MCF 10A (cell line): ENCODE measurements around the gene TMEM140. TPM values are rescaled to one million over a fixed set of nuclear protein-coding genes. Genes with fewer than 3 reads are reported as not detected.

ENCODE experiments used
- BruUV-seq: library from RNA; stranded (reverse); fragments of 400-500 nt; replicated peaks from 2 replicates; lab custom pipeline; 2021; lab: Mats Ljungman, UMichigan
- CTCF ChIA-PET: fragments of 300-600 bp; sonication (Branson Sonifier 250); formaldehyde crosslinking; extraction: SDS; loops from one replicate; lab custom pipeline; 2021; ENCODE audit warnings: antibody characterized with exemption, inconsistent platforms; lab: Yijun Ruan, JAX
- POLR2A ChIA-PET: fragments of 300-600, 350-650 bp; sonication (Branson Sonifier 250); formaldehyde crosslinking; extraction: SDS; loops from one replicate; lab custom pipeline; 2020; ENCODE audit warnings: antibody characterized with exemption, inconsistent platforms; lab: Yijun Ruan, JAX
- DNase-seq: peaks from one replicate; pipeline ENCODE4 v3.0.0-alpha.2; 2018; ENCODE audit not compliant: unreplicated experiment
- H3K27ac Mint-ChIP-seq: one replicate; pipeline ENCODE4 v1.8.0; 2022; ENCODE audit warnings: mild to moderate bottlenecking, low read depth, mixed read lengths; ENCODE audit not compliant: unreplicated experiment
- H3K27me3 Mint-ChIP-seq: one replicate; pipeline ENCODE4 v1.8.0; 2022; ENCODE audit warnings: mixed read lengths; ENCODE audit not compliant: insufficient read depth, unreplicated experiment
- H3K36me3 Mint-ChIP-seq: one replicate; pipeline ENCODE4 v1.8.0; 2022; ENCODE audit warnings: mild to moderate bottlenecking, moderate library complexity, mixed read lengths; ENCODE audit not compliant: insufficient read depth, unreplicated experiment
- H3K4me1 Mint-ChIP-seq: one replicate; pipeline ENCODE4 v1.8.0; 2022; ENCODE audit warnings: mixed read lengths; ENCODE audit not compliant: insufficient read depth, unreplicated experiment
- H3K4me3 Mint-ChIP-seq: one replicate; pipeline ENCODE4 v1.8.0; 2022; ENCODE audit warnings: mild to moderate bottlenecking, moderate library complexity, mixed read lengths; ENCODE audit not compliant: unreplicated experiment
- H3K9me3 Mint-ChIP-seq: one replicate; pipeline ENCODE4 v1.8.0; 2022; ENCODE audit warnings: mixed read lengths; ENCODE audit not compliant: unreplicated experiment
- CTCF ChIP-seq: fragments of 200-600 bp; IDR thresholded peaks from one replicate; pipeline ENCODE4 v1.8.0; 2022; ENCODE audit warnings: antibody characterized with exemption, mild to moderate bottlenecking; ENCODE audit not compliant: unreplicated experiment
- intact Hi-C: fragments of 100-400 bp; cut with micrococcal nuclease; formaldehyde crosslinking; loops from 2 replicates; pipeline ENCODE4 v1.14.1; 2022
- total RNA-seq: library from RNA; stranded (reverse); gene quantifications from 2 replicates; pipeline ENCODE4 v1.2.3, GENCODE V29; 2022

TMEM140 gene
- total RNA-seq, 1 experiment from 2014 or later, result not detected

DNA sequence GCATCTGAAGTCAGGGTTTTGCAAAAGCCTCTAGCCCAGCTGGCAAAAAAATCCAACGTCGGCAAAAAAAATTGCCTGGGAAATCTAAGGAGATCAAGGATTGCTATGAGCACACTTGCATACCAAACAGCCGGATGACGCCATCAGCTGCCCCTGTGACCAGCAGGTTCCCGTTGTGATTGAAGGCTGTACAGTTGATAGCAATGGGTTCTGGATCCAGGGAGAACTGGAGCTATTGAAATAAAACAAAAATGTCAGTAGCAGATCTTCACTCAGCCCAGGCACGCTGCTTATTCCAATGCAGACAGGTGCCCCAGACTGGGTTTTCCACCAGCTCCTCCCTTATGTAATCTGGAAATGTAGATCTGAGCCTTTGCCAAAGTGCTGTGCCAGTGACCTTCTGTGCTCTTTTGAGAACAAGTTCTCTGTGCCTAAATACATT, 41.4 kb downstream of the TMEM140 start:
- H3K4me3 Mint-ChIP-seq, result no peak overlapping the region
- H3K4me1 Mint-ChIP-seq, result no peaks in the 10 kb centered on the region
- no TSS peak for BruUV-seq
- H3K27me3 Mint-ChIP-seq, result no peaks in the 10 kb centered on the region
- no peak for TF ChIP-seq CTCF
- no peaks in the 10 kb centered on the region for H3K9me3 Mint-ChIP-seq
- ChIA-PET POLR2A (interaction anchor here (1.2 to 2.5 kb wide), 3 partner anchors 11 to 21 kb away, joined by 4 to 14 read pairs (median 7); partner anchors contain the start of gene WDR91), CTCF (interaction anchor here (0.5 kb wide), 1 partner anchor 289 kb away, joined by 3 read pairs; no protein-coding TSS in a partner anchor)
- H3K27ac Mint-ChIP-seq, result no peak overlapping the region
- DNase-seq, result no peak
- intact Hi-C loops, result no loop called here
- peaks cover 10% of the 10 kb centered on the region for H3K36me3 Mint-ChIP-seq

- ChIA-PET CTCF (no interaction called here), POLR2A (interaction anchor here (0.6 to 2.5 kb wide), 7 partner anchors 12 to 55 kb away, joined by 3 to 14 read pairs (median 3); partner anchors contain the start of genes CYREN and WDR91)
- Mint-ChIP-seq H3K27ac (no peak overlapping the region), H3K4me3 (no peak overlapping the region), H3K4me1 (no peaks in the 10 kb centered on the region), H3K9me3 (no peaks in the 10 kb centered on the region), H3K27me3 (no peaks in the 10 kb centered on the region), H3K36me3 (peaks cover 3% of the 10 kb centered on the region)
- no peak for TF ChIP-seq CTCF
- intact Hi-C loops, result no loop called here
- BruUV-seq, result no TSS peak
- DNase-seq, result no peak
These were observed 42.1 kb downstream of the TMEM140 start for GRCh38 chr7:135189961-135190360.

DNA sequence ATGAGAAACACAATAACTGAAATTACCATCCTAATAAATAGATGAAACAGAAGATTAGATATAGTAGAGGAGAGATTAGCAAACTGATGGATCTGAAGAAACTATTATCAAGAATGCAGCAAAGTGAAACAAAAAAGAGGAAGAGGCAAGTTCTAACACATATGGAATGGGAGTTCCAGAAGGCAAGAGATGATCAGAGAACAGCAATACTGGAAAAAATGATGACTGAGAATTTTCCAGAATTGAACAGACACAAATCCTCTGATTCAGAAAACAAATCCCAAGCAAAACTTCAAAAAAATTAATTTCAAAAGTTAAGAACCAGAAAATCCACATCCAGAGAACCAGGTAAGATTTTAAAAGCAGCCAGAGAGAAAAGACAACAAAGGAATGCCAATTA, 42.8 kb downstream of the TMEM140 start:
- no peak for DNase-seq
- BruUV-seq, result no TSS peak
- Mint-ChIP-seq H3K4me1 (no peaks in the 10 kb centered on the region), H3K36me3 (no peaks in the 10 kb centered on the region), H3K27ac (no peak overlapping the region), H3K4me3 (no peak overlapping the region), H3K9me3 (no peaks in the 10 kb centered on the region), H3K27me3 (no peaks in the 10 kb centered on the region)
- intact Hi-C loops, result no loop called here
- ChIA-PET POLR2A (interaction anchor here (0.6 to 2.5 kb wide), 8 partner anchors 12 to 54 kb away, joined by 3 to 14 read pairs (median 3); partner anchors contain the start of genes CYREN and WDR91), CTCF (interaction anchor here (1.1 kb wide), 1 partner anchor 557 kb away, joined by 4 read pairs; no protein-coding TSS in a partner anchor)
- no peak for TF ChIP-seq CTCF

DNA sequence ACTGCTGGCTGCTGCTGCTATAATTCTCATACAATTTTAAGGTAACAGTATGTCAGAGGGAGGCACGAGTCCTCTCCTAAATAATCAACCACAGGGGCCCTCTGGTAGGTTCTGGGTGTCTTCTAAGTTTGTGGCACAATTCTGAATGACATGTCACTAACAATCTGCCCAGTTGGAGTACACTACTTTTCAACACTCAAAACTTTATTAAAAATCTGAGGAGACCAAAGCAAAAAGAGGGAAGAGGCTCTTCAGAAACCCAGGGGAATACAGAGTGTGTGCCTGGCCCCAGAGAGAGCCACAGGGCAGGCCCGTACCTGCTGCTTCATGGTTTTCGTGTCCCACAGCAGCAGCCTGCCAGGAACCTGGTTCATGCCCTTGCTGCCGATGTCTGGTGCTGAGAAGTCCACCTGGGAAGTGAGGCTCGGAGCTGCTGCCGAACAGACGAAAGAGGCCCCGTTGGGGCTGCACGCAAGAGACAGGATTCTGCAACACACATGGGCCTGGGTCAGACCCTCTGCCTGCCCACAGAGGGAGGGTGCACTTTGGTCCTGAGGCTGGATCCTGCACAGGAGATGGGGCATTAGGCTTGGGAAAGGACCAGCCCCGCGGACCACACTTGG, 45.2 kb downstream of the TMEM140 start:
- no peak for DNase-seq
- H3K4me3 Mint-ChIP-seq, result no peak overlapping the region
- H3K36me3 Mint-ChIP-seq, result peaks cover 6% of the 10 kb centered on the region
- ChIA-PET POLR2A (no interaction called here), CTCF (no interaction called here)
- BruUV-seq, result no TSS peak
- no peaks in the 10 kb centered on the region for H3K4me1 Mint-ChIP-seq
- intact Hi-C loops, result no loop called here
- no peaks in the 10 kb centered on the region for H3K27me3 Mint-ChIP-seq
- H3K27ac Mint-ChIP-seq, result no peak overlapping the region
- TF ChIP-seq CTCF, result no peak
- no peaks in the 10 kb centered on the region for H3K9me3 Mint-ChIP-seq
